SK-N-SH (cell line): ENCODE results near the gene KMT2A. TPM values are rescaled to one million over a fixed set of nuclear protein-coding genes. Genes with fewer than 3 reads are reported as not detected.

Experiments
- CTCF ChIA-PET: fragments of 300-600, 350-600 bp; formaldehyde crosslinking; extraction: SDS; loops from one replicate; lab custom pipeline; 2021; lab: Yijun Ruan, JAX
- POLR2A ChIA-PET: fragments of 350-600 bp; sonication (Branson Sonifier 250); formaldehyde crosslinking; extraction: SDS; loops from one replicate; lab custom pipeline; 2020; ENCODE audit warnings: antibody characterized with exemption, inconsistent platforms; lab: Yijun Ruan, JAX
- DNase-seq: peaks from one replicate; pipeline ENCODE4 v3.0.0; 2012
- H2AFZ ChIP-seq: fragments of 200-600 bp; sonication (generic); 2 replicates; pipeline ENCODE4 v1.8.1; 2016; ENCODE audit warnings: antibody characterized with exemption, mild to moderate bottlenecking, low read depth
- H3F3A ChIP-seq: fragments of 200-600 bp; sonication (generic); replicated peaks from 2 replicates; pipeline ENCODE3; 2016; ENCODE audit warnings: antibody characterized with exemption, mild to moderate bottlenecking; ENCODE audit not compliant: insufficient read depth
- H3K27ac ChIP-seq, 2 experiments: fragments of 200-500 bp in 1 of 2; fragments of 200-600 bp in 1 of 2; sonication (Bioruptor generic) in 1 of 2; sonication (generic), shearing (Covaris generic) in 1 of 2; 2 replicates each; pipeline versions ENCODE4 v1.5.1 to v1.6.1; 2014 to 2016; ENCODE audit warnings: low read depth in 2 of 2, inconsistent platforms in 1 of 2, low read length in 1 of 2, mild to moderate bottlenecking in 1 of 2, mixed read lengths in 1 of 2
- H3K27me3 ChIP-seq: fragments of 200-600 bp; sonication (generic), shearing (Covaris generic); 2 replicates; pipeline ENCODE4 v1.6.1; 2016; ENCODE audit warnings: mixed run types; ENCODE audit not compliant: insufficient read depth
- H3K36me3 ChIP-seq, 2 experiments: fragments of 200-500 bp in 1 of 2; fragments of 200-600 bp in 1 of 2; sonication (Bioruptor generic) in 1 of 2; sonication (generic) in 1 of 2; replicated peaks in 1 of 2; 2 replicates each; pipeline versions ENCODE3 to v1.5.1; 2014 to 2016; ENCODE audit warnings: low read length in 1 of 2, mild to moderate bottlenecking in 1 of 2; ENCODE audit not compliant: insufficient read depth in 2 of 2, control insufficient read depth in 1 of 2
- H3K4me1 ChIP-seq, 2 experiments: fragments of 200-500 bp in 1 of 2; fragments of 200-600 bp in 1 of 2; sonication (Bioruptor generic) in 1 of 2; sonication (generic), shearing (Covaris generic) in 1 of 2; 2 replicates each; pipeline versions ENCODE4 v1.5.1 to v1.6.1; 2014 to 2016; ENCODE audit warnings: low read depth in 1 of 2, low read length in 1 of 2, mixed run types in 1 of 2; ENCODE audit not compliant: insufficient read depth in 2 of 2, control insufficient read depth in 1 of 2
- H3K4me2 ChIP-seq: fragments of 200-600 bp; sonication (generic), shearing (Covaris generic); 2 replicates; pipeline ENCODE4 v1.6.1; 2017; ENCODE audit warnings: mixed run types
- H3K4me3 ChIP-seq, 2 experiments: fragments of 200-500 bp in 1 of 2; fragments of 200-600 bp in 1 of 2; sonication (Bioruptor generic) in 1 of 2; sonication (generic), shearing (Covaris generic) in 1 of 2; 2 replicates each; pipeline versions ENCODE4 v1.5.1 to v1.8.1; 2014 to 2016; ENCODE audit warnings: low read depth in 2 of 2, inconsistent platforms in 1 of 2, low read length in 1 of 2, mild to moderate bottlenecking in 1 of 2, mixed read lengths in 1 of 2, moderate library complexity in 1 of 2
- H3K79me2 ChIP-seq: fragments of 200-600 bp; sonication (generic); 2 replicates; pipeline ENCODE4 v1.8.1; 2017; ENCODE audit warnings: mild to moderate bottlenecking; ENCODE audit not compliant: insufficient read depth
- H3K9ac ChIP-seq: fragments of 200-600 bp; sonication (generic); 2 replicates; pipeline ENCODE4 v1.6.1; 2017; ENCODE audit warnings: mixed run types
- H3K9me2 ChIP-seq: fragments of 200-600 bp; sonication (generic); 2 replicates; pipeline ENCODE4 v1.6.1; 2017; ENCODE audit warnings: mixed run types
- H3K9me3 ChIP-seq: fragments of 200-600 bp; sonication (generic); 2 replicates; pipeline ENCODE4 v1.6.1; 2017; ENCODE audit warnings: mixed run types, mild to moderate bottlenecking, moderate library complexity
- H4K20me1 ChIP-seq: fragments of 200-600 bp; sonication (generic); 2 replicates; pipeline ENCODE4 v1.6.1; 2017; ENCODE audit warnings: mild to moderate bottlenecking, mixed run types; ENCODE audit not compliant: insufficient read depth
- ELF1 ChIP-seq: IDR thresholded peaks from 2 replicates; pipeline ENCODE4 v1.4.0; 2012
- EZH2phosphoT487 ChIP-seq: fragments of 200-600 bp; sonication (generic); IDR thresholded peaks from 2 replicates; pipeline ENCODE4 v1.6.1; 2017; ENCODE audit warnings: low read depth, mixed run types, mild to moderate bottlenecking, antibody characterized with exemption, moderate library complexity, borderline replicate concordance
- FOSL2 ChIP-seq: IDR thresholded peaks from 2 replicates; pipeline ENCODE4 v1.4.0; 2012; ENCODE audit warnings: low read depth, mild to moderate bottlenecking, moderate library complexity, borderline replicate concordance
- MEF2A ChIP-seq: IDR thresholded peaks from 2 replicates; pipeline ENCODE4 v1.4.0; 2012; ENCODE audit warnings: low read depth, borderline replicate concordance
- NFIC ChIP-seq: IDR thresholded peaks from 2 replicates; pipeline ENCODE4 v1.4.0; 2012; ENCODE audit warnings: borderline replicate concordance
- POLR2AphosphoS5 ChIP-seq: IDR thresholded peaks from 2 replicates; pipeline ENCODE4 v1.6.1; 2012; ENCODE audit warnings: low read depth, low read length
- RXRA ChIP-seq: IDR thresholded peaks from 2 replicates; pipeline ENCODE4 v1.4.0; 2012; ENCODE audit warnings: low read depth, mild to moderate bottlenecking, borderline replicate concordance
- SMC3 ChIP-seq: IDR thresholded peaks from 2 replicates; pipeline ENCODE4 v1.6.1; 2012; ENCODE audit warnings: low read depth, low read length, improper control_type of control experiment
- YY1 ChIP-seq: IDR thresholded peaks from 2 replicates; pipeline ENCODE4 v1.4.0; 2012; ENCODE audit warnings: low read depth, mild to moderate bottlenecking
- WGBS: methylation state at CpG from one replicate; pipeline ENCODE4 v1.1.6; 2017; ENCODE audit warnings: low lambda C conversion rate; 5-methylcytosine and 5-hydroxymethylcytosine counted together
- polyA plus RNA-seq, 3 experiments: library from polyadenylated mRNA; depleted of rRNA; stranded (reverse); fragments of >200 nt; gene quantifications; 2 replicates each; pipeline ENCODE4 v1.2.3, GENCODE V29; 2012
- TF ChIP-seq, protein P1 (sequence below): IDR thresholded peaks from 2 replicates; pipeline ENCODE4 v1.4.0; 2012; ENCODE audit warnings: low read depth, borderline replicate concordance
- TF ChIP-seq, protein P2 (sequence below): fragments of 150-350 bp; IDR thresholded peaks from 2 replicates; pipeline ENCODE4 v1.6.1; 2017; ENCODE audit warnings: antibody characterized with exemption, low read length, low read depth, borderline replicate concordance
- TF ChIP-seq, protein P3 (sequence below): fragments of 150-350 bp; IDR thresholded peaks from 2 replicates; pipeline ENCODE4 v1.6.1; 2016; ENCODE audit warnings: mild to moderate bottlenecking, low read depth, low read length
- TF ChIP-seq, protein P4 (sequence below): IDR thresholded peaks from 2 replicates; pipeline ENCODE4; 2012
- TF ChIP-seq, protein P5 (sequence below): IDR thresholded peaks from 2 replicates; pipeline ENCODE4 v1.4.0; 2012; ENCODE audit warnings: low read depth, borderline replicate concordance
- TF ChIP-seq, protein P6 (sequence below): IDR thresholded peaks from 2 replicates; pipeline ENCODE4 v1.4.0; 2012; ENCODE audit warnings: low read depth

The KMT2A gene
- polyA plus RNA-seq, 1 of the 3 experiments (the other 2 are of a cell fraction), result 15.7 TPM

DNA sequence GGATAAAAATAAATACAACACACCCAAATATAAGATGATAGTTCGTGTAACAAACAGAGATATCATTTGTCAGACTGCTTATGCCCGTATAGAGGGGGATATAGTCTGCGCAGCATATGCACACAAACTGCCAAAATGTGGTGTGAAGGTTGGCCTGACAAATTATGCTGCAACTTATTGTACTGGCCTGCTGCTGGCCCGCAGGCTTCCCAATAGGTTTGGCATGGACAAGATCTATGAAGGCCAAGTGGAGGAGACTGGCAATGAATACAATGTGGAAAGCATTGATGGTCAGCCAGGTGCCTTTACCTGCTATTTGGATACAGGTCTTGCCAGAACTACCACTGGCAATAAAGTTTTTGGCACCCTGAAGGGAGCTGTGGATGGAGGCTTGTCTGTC, 124.5 kb downstream of the KMT2A start:
- DNase-seq, result no peak
- Histone ChIP-seq H3K27me3 (no peaks in the 10 kb centered on the region), H2AFZ (no peak overlapping the region), H3K9me2 (no peaks in the 10 kb centered on the region), H3K4me3 (no peak overlapping the region), H3F3A (no peaks in the 10 kb centered on the region), H3K9me3 (no peaks in the 10 kb centered on the region), H3K27ac (no peak overlapping the region), H4K20me1 (no peaks in the 10 kb centered on the region), H3K4me2 (no peak overlapping the region), H3K9ac (no peak overlapping the region), H3K36me3 (peaks cover 11 to 18% of the 10 kb centered on the region in 2 experiments), H3K79me2 (no peaks in the 10 kb centered on the region), H3K4me1 (peaks cover 0 to 6% of the 10 kb centered on the region in 2 experiments; a peak in 1 of 4 replicates)
- CTCF ChIA-PET, result no interaction called here
- POLR2A ChIA-PET, result no interaction called here
- WGBS, result 92% methylated on average over 3 of the region's 4 CpGs
- TF ChIP-seq, protein P1, sequence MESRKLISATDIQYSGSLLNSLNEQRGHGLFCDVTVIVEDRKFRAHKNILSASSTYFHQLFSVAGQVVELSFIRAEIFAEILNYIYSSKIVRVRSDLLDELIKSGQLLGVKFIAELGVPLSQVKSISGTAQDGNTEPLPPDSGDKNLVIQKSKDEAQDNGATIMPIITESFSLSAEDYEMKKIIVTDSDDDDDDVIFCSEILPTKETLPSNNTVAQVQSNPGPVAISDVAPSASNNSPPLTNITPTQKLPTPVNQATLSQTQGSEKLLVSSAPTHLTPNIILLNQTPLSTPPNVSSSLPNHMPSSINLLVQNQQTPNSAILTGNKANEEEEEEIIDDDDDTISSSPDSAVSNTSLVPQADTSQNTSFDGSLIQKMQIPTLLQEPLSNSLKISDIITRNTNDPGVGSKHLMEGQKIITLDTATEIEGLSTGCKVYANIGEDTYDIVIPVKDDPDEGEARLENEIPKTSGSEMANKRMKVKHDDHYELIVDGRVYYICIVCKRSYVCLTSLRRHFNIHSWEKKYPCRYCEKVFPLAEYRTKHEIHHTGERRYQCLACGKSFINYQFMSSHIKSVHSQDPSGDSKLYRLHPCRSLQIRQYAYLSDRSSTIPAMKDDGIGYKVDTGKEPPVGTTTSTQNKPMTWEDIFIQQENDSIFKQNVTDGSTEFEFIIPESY, result no peak
- TF ChIP-seq POLR2AphosphoS5 (no peak), SMC3 (no peak), FOSL2 (no peak), EZH2phosphoT487 (no peak), MEF2A (no peak), RXRA (no peak), YY1 (no peak), NFIC (no peak), ELF1 (no peak)
- TF ChIP-seq, protein P2, sequence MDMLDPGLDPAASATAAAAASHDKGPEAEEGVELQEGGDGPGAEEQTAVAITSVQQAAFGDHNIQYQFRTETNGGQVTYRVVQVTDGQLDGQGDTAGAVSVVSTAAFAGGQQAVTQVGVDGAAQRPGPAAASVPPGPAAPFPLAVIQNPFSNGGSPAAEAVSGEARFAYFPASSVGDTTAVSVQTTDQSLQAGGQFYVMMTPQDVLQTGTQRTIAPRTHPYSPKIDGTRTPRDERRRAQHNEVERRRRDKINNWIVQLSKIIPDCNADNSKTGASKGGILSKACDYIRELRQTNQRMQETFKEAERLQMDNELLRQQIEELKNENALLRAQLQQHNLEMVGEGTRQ, result no peak
- TF ChIP-seq, protein P3, sequence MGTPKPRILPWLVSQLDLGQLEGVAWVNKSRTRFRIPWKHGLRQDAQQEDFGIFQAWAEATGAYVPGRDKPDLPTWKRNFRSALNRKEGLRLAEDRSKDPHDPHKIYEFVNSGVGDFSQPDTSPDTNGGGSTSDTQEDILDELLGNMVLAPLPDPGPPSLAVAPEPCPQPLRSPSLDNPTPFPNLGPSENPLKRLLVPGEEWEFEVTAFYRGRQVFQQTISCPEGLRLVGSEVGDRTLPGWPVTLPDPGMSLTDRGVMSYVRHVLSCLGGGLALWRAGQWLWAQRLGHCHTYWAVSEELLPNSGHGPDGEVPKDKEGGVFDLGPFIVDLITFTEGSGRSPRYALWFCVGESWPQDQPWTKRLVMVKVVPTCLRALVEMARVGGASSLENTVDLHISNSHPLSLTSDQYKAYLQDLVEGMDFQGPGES, result no peak
- TF ChIP-seq, protein P4, sequence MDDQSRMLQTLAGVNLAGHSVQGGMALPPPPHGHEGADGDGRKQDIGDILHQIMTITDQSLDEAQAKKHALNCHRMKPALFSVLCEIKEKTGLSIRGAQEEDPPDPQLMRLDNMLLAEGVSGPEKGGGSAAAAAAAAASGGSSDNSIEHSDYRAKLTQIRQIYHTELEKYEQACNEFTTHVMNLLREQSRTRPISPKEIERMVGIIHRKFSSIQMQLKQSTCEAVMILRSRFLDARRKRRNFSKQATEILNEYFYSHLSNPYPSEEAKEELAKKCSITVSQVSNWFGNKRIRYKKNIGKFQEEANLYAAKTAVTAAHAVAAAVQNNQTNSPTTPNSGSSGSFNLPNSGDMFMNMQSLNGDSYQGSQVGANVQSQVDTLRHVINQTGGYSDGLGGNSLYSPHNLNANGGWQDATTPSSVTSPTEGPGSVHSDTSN, result no peak
- TF ChIP-seq, protein P5, sequence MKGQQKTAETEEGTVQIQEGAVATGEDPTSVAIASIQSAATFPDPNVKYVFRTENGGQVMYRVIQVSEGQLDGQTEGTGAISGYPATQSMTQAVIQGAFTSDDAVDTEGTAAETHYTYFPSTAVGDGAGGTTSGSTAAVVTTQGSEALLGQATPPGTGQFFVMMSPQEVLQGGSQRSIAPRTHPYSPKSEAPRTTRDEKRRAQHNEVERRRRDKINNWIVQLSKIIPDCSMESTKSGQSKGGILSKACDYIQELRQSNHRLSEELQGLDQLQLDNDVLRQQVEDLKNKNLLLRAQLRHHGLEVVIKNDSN, result no peak
- TF ChIP-seq, protein P6, sequence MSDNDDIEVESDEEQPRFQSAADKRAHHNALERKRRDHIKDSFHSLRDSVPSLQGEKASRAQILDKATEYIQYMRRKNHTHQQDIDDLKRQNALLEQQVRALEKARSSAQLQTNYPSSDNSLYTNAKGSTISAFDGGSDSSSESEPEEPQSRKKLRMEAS, result no peak
